GM19099 (cell line): ENCODE measurements around the gene CACNA1B.

ENCODE experiments used
- POLR2A ChIP-seq: IDR thresholded peaks from 3 replicates; pipeline ENCODE4 v1.6.1; 2011; ENCODE audit warnings: low read depth; ENCODE audit not compliant: insufficient read length; ENCODE audit errors: extremely low read depth

Gene CACNA1B

DNA sequence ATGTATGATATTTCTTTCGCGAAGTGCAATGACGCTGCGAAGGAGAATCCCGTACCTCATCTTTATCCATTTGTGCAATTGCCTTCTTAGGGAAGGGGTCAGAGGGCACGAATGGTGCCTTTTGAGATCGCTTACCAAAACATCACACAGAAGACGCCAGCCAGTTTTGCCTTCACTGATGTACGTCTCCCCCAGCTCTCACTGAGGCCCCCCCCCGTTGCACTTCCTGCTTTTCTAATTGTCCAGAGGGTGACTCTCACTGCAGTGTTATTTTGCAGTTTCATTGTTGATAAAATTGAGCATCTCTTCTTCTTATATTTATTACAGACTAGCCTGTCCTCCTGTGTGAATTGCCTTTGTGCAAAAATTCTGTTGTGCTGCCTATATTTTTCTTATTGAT is 39.0 kb upstream of the CACNA1B start:
- TF ChIP-seq POLR2A: no peak

DNA sequence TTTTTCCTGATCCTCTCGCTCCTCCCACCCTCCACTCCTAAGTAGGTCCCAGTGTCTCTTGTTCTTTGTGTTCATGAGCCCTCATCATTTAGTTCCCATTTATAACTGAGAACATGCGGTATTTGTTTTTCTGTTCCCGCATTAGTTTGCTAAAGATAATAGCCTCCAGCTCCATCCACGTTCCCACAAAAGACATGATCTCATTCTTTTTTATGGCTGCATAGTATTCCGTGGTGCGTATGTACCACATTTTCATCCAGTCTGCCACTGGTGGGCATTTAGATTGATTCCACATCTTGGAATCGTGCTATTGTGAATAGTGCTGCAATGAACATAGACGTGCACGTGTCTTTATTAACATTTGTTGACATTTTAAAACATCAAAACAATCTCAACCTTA is 34.2 kb upstream of the CACNA1B start:
- TF ChIP-seq POLR2A: no peak

DNA sequence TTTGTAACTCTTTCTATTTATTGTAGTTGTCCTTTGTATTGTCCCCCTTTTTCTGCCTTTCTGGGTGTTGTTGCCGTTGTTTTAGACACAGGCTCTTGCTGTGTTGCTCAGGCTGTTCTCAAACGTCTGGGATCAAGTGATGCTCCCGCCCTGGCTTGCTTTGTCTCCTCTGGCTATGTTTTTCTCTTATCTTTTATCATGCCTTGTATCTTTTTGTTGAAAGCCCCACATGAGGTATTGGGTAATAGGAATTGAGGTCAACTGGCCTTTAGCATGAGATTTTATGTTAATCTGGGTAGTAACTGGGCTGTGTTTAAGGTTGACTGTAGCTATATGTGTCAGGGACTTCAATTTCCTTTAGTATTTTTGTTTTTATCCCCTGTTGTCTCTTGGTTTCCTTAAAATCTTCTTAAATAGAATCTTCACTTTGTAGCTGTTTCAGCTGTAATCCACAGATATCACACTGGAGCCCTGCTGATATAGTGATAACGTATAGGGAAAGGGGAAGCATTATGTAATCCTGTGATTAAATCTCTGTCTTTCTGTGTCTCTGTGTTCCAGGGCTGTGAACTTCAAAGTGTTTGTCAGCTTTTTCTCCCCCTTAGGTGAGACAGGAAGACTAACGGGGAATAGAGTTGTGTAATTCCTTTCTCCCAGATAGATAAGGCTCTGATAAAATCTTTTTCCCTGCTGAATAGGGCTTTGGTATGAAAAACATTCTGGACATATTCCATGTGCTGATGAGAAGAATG is 25.9 kb upstream of the CACNA1B start:
- TF ChIP-seq POLR2A: no peak

DNA sequence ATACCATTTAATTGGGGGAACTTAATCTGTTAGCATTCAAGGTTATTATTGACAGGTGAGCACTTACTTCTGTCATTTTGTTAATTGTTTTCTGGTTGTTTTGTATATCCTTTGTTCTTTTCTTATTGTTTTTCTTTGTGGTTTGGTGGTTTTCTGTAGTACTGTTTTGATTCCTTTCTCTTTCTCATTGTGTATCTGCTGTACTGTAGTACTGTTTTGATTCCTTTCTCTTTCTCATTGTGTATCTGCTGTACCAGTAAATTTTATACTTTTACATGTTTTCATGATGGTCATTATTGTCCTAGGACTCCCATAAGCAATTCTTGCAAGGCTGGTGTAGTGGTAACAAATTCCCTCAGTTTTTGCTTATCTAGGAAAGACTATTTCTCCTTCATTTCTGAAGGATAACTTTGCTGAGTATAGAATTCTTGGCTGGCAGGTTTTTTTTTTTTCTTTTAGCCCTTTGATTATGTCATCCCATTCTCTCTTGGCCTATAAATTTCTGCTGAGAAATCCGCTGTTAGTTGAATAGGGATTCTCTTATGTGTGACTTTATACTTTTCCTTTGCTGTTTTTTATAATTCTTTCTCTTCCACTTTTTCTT is 24.1 kb upstream of the CACNA1B start:
- TF ChIP-seq POLR2A: no peak

DNA sequence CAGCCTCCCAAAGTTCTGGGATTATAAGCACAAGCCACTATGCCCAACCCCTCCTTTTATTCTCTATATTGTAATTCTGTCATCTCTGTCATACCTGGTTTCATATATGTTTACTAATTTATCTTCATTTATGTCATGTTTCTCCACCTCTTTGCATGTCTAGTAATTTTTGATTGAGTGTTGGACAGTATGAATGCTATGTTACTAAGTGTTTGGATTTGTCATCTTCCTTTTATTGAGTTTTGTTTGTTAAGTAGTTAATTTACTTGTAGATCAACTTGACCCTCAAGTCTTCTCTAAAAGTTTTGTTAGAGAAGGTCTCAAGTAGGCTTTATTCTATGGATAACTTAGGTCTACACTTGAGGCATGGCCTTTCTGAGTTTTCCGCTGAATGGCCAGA is 17.2 kb upstream of the CACNA1B start:
- no peak for TF ChIP-seq POLR2A

DNA sequence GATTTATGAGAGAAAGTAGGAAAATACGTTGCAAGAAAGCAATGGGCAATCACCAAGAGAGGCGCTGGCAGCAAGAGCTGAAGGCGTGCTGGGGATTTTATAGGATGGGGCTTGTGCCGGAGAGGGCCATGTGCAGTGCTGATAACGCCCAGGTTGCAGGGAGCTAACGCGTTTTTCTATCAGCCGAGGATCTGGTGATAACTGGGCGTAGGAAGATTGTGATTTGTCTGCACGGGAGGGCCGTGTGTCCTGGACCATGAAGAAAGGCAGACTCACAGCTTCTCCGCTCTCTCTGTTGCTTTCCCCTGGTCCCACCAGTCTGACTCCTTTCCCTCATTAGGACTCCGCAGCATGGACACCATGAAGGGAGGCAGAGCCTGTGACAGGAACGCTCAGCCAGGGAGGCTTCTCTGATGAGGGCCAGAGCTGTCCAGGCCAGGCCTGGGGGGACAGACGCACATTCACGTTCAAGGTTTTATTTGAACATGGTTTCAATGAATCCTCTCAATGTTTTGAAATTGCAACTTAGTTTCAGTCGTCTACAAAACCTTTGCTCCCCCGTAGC is 11.9 kb upstream of the CACNA1B start:
- TF ChIP-seq POLR2A: no peak

DNA sequence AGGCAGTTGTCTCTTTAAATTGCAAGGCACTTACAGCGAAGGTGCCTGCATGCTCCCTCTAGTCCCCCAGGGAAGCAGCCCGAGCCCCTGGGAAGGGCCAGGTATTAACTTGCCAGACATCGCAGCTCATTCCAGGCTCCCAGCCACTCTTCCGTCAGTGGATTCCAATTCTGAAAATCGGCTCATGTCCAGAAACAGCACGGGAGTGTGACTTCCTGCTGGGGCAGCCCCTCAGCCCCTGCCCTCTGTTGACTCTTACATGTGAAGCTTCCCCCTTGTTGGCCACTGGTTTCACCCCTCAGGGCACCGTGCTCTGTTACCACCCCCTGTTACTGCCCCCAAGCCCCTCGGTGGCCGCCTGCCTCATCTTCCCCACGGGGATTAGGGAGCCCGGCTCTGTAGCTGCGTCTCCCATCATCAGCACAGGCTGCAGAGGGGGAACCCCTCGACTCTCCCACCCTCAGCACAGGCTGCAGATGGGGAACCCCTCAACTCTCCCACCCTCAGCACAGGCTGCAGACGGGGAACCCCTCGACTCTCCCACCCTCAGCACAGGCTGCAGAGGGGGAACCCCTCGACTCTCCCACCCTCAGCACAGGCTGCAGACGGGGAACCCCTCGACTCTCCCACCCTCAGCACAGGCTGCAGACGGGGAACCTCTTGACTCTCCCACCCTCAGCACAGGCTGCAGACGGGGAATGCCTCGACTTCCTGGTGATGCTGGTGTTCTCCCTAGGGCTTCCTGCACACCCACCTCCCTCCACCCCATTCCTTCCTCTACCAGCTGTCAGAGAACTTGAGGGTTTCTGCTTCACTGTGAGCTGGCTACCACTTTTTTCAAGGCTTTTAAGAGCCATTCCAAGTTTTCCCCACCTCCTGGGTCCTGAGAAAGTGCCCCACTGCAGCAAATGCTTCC is 11.1 kb upstream of the CACNA1B start:
- TF ChIP-seq POLR2A: no peak

DNA sequence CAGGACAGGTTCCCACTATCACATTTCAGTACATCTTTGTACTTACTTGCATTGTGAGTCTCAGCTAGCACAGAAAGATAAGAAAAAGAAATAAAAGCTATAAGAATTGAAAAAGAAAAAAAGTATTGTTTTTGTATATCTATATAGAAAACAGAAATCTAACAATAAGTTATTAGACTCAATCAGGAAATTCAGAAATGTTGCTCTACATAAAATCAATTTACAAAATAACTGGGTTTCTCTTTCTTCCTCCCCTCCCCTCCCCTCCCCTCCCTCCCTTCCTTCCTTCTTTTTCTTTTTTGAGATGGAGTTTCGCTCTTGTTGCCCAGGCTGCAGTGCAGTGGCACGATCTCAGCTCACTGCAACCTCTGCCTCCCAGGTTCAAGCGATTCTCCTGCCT is 7.2 kb upstream of the CACNA1B start:
- TF ChIP-seq POLR2A: no peak

DNA sequence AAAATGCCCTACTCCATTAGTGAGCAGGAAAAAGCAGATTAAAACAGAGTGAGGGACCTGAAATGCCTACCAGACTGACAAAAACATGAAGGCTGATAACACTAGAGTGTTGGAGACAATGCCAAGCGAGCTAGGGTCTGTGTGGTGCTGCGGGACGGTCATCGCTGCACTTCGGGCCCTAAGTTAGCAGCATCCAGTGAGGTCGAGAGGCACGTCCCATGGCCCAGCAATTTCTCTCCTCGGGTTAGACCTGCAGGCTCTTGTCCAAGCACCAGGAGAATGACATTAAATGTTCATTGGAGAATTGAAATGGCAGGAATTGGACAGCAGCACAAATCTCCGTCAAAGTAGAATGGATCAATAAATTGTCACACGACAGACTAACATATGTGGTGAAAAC is 5.3 kb upstream of the CACNA1B start:
- no peak for TF ChIP-seq POLR2A

DNA sequence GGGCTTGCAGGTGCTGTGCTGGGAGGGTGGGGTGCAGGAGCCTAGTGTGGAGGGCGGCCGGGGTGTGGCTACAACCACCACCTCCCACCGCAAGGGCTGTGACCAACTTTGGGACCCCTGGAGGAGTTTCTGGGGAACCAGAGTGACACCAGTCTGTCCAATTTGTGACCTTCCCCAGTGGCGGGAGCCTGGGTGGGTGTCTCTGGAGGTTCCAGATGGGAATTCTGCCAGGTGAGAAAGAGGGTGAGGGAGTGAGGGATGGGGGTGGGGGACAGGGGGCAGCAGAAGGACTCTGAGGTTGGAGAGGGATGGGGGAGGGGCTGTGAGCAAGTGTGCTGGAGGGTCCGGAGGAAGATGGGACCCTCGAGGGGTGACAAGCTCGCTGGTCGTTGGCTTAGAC is 4.2 kb upstream of the CACNA1B start:
- TF ChIP-seq POLR2A: no peak

DNA sequence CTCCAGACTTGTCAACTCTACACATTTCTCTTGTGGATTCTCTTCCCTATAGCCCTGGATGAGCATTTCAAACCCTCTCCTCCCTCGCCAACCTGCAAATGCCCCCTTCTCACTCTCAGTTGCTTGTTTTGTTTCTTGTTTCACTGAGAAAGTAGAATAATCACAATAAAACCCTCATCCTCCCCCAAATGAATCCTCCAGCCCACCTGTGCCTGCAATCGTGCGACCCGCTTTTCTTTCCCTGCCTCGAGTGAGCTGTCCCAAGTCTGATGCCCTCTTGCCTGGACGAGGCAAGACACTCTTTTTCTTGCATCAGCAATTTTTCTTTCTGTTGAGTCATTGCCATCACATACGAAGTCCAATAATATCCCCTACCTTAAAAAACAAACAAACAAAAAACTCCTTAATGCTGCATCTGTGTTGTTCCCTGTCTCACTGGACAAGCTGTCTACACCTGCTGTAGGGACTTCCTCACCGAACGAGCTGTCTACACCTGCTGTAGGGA is 3.7 kb upstream of the CACNA1B start:
- TF ChIP-seq POLR2A: no peak

DNA sequence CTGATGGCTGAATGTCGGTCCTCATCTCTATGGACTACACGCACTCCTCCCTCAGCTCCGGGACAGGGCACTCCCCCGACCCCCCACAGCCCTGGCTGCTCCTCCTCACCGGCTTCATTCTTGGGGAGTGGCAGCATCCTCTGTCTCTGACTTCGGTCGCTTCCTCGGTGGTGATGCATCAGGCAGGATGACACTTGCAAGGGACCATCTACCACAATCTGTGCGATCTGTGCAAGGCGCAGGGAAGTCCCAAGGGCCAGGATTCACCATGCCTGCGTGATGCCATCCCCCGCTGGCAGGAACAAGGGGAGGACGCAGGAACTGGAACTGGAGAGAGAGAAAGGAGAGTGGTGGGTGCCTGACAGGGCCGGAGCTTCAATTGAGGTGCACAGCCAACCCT is 2.2 kb upstream of the CACNA1B start:
- TF ChIP-seq POLR2A: no peak

DNA sequence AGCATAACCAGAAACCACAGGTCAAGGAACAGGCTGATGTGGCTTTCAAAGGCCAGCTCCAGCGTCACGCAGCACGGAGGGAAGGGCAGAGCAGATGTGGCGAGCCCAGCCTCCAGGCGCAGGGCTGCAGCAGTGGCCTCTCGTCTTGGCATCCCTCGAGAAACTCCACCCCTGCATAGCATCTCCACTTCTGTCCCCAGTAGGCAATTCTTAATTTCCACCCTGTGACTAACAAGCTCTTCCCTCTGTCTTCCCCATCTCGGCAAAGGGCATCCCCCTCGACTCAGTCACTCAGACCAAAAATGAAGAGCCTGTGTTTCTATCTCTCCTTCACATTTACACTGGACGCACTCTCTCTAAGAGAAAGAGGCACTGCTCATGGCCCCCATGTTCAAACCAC is 1.7 kb upstream of the CACNA1B start:
- TF ChIP-seq POLR2A: no peak

DNA sequence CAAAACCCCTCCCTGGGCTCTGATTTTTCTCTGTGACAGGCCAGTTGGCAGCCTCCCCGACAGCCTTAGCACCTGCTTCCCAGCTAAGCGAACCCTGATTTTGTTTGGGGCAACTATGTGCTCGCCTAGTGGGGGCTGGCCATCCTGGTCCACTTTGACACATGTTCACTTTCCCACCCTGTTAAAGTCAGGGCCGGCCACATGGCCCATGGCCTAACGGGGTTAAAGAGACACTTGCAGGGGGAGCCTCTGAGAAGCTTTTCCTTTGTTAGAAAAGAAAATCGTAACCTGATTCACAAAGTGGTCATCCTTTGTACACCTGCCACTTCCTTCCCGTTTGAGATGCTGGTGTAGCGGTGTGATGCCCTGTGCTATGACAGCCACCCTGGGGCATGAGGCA is 1.3 kb upstream of the CACNA1B start:
- TF ChIP-seq POLR2A: no peak

DNA sequence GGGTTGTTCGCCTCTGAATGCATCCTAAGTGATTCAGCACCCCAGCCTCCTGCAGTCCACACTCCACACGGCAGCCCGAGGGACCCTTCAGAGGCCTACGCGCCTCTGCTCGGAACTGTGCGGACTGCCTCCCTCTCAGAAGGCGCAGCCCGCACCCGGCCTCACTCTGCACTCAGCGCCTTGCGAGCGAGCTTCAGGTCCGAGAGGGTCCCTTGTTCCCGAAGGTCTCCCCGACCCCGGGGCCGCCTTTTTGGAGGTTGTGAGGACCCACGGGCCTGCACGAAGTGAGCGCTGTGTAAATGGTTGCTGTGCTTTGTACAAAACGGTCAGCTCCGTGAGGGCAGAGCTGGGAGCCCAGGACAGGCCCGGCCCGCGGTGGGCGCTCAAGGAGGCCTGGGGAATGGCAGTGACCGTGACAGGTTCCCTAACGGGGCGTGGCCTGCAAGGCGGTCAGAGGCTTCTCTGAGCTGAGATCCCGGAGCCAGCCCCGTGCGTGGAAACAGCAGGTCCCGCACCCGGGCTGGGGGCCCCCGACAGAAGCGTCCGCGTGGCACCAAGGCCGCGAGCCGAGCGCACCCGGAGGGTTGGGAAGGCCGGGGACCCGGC is 698 bp upstream of the CACNA1B start:
- no peak for TF ChIP-seq POLR2A
